Measurements from ENCODE around the gene HNRNPF.
A peak's percentile ranks its signal among the peaks of the same experiment; 100 is the strongest.
"Not testable (repeated sequence)": the region's sequence is repeated elsewhere in the genome, so short reads cannot be mapped to it uniquely, and the experiment has no call there.

The HNRNPF gene, protein sequence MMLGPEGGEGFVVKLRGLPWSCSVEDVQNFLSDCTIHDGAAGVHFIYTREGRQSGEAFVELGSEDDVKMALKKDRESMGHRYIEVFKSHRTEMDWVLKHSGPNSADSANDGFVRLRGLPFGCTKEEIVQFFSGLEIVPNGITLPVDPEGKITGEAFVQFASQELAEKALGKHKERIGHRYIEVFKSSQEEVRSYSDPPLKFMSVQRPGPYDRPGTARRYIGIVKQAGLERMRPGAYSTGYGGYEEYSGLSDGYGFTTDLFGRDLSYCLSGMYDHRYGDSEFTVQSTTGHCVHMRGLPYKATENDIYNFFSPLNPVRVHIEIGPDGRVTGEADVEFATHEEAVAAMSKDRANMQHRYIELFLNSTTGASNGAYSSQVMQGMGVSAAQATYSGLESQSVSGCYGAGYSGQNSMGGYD

DNA sequence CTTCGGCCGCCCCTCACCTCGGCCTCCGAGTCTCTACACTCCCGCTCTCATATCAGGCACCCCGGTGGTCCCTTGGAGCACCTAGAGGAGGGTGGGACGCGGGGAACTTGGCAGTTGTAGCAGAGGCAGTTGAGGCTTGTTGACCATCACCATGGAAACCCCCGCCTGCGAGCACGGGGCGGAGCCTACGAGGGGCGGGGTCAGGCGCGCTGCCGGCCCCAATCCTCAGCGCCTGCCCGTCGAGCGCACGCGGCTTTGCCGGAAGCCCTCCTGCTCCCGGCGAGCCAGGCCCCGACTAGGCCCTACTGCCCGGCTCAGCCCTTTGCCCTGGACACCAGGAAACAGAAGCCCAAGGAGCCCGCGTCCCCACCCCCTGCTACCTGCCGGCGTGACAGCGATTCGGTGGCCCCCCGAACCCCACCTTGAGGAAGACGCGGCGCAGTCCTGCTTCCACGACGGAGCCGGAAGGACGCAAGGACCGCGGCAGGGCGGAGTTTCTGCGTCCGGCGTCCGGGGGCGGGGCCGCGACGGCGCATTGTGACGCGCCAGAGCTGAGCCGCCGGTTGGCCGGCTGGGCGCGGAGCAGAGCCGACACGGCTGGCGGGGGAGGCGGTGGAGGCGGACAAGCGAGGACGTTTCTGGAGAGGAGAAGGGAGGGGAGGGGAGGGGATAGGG is at the start of gene HNRNPF:
TSS of gene HNRNPF (minus strand) at position 477 of the 675 bp plus-strand sequence. CDS start 21,302 bp downstream, outside the sequence.
- peaks cover 42% of the 10 kb centered on the region for H3K36me3 Mint-ChIP-seq (ENCODE audit: low read depth)
- H3K27ac Mint-ChIP-seq, result peak within 1 kb of the TSS; percentile 99
- H3K4me3 Mint-ChIP-seq, result peak within 1 kb of the TSS; percentile 96
- ATAC-seq (peak; percentile 75), DNase-seq (peak; percentile 96)
- no peaks in the 10 kb centered on the region for H3K27me3 Mint-ChIP-seq
- H3K4me1 Mint-ChIP-seq, result peaks cover 32% of the 10 kb centered on the region
- H3K9me3 Mint-ChIP-seq, result no peaks in the 10 kb centered on the region

GRCh38 chr10:43458227-43458626 is 49.2 kb upstream of the HNRNPF start:
- no peak overlapping the region for H3K4me3 Mint-ChIP-seq
- peaks cover 33% of the 10 kb centered on the region for H3K4me1 Mint-ChIP-seq
- DNase-seq (no peak), ATAC-seq (no peak)
- H3K27ac Mint-ChIP-seq, result no peak overlapping the region
- H3K9me3 Mint-ChIP-seq, result no peaks in the 10 kb centered on the region
- H3K36me3 Mint-ChIP-seq (ENCODE audit: low read depth), result peaks cover 8% of the 10 kb centered on the region
- no peaks in the 10 kb centered on the region for H3K27me3 Mint-ChIP-seq

DNA sequence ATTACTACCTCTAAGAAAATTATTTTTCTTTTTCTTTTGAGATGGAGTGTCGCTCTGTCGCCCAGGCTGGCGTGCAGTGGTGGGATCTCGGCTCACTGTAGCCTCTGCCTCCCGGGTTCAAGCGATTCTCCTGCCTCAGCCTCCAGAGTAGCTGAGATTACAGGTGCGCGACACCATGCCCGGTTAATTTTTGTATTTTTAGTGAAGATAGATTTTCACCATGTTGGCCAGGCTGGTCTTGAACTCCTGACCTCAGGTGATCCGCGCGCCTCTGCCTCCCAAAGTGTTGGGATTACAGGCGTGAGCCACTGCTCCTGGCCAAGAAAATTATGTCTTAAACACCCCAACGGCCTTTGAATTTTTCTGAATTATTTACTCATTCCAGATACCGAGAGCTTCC is 47.6 kb upstream of the HNRNPF start:
- not testable (repeated sequence) for H3K36me3 Mint-ChIP-seq (ENCODE audit: low read depth); H3K4me3 Mint-ChIP-seq; DNase-seq; ATAC-seq; H3K9me3 Mint-ChIP-seq; H3K27me3 Mint-ChIP-seq
- H3K4me1 Mint-ChIP-seq, result peaks cover 49% of the 10 kb centered on the region
- peak overlapping the region; percentile 99 for H3K27ac Mint-ChIP-seq

DNA sequence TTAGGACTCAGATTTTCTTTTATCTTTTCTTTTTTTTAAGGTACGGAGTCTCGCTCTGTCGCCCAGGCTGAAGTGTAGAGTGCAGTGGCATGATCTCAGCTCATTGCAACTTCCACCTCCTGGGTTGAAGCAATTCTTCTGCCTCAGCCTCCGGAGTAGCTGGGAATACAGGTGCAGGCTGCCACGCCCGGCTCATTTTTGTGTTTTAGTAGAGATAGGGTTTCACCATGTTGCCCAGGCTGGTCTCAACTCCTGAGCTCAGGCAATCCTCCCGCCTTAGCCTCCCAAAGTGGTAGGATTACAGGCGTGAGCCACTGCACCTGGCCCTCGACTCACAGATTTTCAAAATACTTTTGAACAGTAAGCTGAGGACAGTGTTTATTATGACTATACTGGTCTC is 45.0 kb upstream of the HNRNPF start:
- not testable (repeated sequence) for H3K9me3 Mint-ChIP-seq; H3K27me3 Mint-ChIP-seq; ATAC-seq; DNase-seq; H3K36me3 Mint-ChIP-seq (ENCODE audit: low read depth)
- H3K27ac Mint-ChIP-seq, result peak overlapping the region; percentile 99
- peaks cover 51% of the 10 kb centered on the region for H3K4me1 Mint-ChIP-seq
- H3K4me3 Mint-ChIP-seq, result peak overlapping the region; percentile 96

DNA sequence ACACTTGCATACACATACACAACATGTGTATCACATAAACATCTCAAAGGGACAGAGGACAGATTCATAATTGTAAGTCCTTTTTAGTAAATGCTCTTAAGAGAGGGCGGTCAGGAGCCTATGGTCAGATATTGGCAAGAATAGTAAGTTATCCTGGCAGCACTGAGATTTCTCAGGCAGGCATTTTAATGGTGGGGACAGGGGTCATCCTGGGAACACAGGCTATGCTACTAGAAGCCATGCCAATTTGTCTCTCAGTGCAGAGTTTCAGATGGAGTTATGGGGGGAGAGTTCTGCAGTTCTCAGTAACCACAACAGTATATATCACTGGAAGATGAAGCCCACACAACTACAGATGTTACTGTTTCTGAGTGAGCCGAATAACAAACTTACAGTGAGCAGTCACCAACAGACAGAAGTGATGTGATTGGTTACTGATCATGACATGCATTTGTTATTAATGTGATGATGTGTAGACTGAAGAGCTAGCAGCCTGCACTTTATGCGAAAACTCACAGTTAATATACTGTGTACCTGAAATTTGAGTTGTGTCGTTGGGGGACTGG is 44.4 kb upstream of the HNRNPF start:
- peaks cover 51% of the 10 kb centered on the region for H3K4me1 Mint-ChIP-seq

GRCh38 chr10:43452356-43452914 is 43.4 kb upstream of the HNRNPF start:
- H3K4me3 Mint-ChIP-seq, result peak overlapping the region; percentile 52
- ATAC-seq, result no peak
- peaks cover 2% of the 10 kb centered on the region for H3K9me3 Mint-ChIP-seq
- peaks cover 11% of the 10 kb centered on the region for H3K36me3 Mint-ChIP-seq (ENCODE audit: low read depth)
- peaks cover 47% of the 10 kb centered on the region for H3K4me1 Mint-ChIP-seq
- H3K27me3 Mint-ChIP-seq, result no peaks in the 10 kb centered on the region
- peak overlapping the region; percentile 86 for H3K27ac Mint-ChIP-seq
- no peak for DNase-seq

More for the DNA sequence above, 44.4 kb upstream of the HNRNPF start:
- DNase-seq (no peak), ATAC-seq (peak; percentile 62)
- Mint-ChIP-seq H3K27me3 (no peaks in the 10 kb centered on the region), H3K9me3 (no peaks in the 10 kb centered on the region), H3K4me3 (peak overlapping the region; percentile 52), H3K36me3 (ENCODE audit: low read depth) (peaks cover 8% of the 10 kb centered on the region), H3K27ac (peak overlapping the region; percentile 86)

DNA sequence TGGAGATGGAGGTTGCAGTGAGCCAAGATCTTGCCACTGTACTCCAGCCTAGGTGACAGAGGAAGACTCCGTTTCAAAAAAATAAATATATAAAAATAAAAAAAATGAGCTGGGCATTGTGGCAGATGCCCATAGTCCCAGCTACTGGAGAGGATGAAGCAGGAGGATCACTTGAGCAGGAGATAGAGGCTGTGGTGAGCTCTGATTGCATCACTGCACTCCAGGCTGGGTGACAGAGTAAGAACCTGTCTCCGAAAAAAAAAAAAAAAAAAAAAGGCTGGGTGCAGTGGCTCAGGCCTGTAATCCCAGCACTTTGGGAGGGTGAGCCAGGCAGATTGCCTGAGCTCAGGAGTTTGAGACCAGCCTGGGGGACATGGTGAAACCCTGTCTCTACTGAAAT is 39.8 kb upstream of the HNRNPF start:
- no peak overlapping the region for H3K4me3 Mint-ChIP-seq
- peaks cover 4% of the 10 kb centered on the region for H3K36me3 Mint-ChIP-seq (ENCODE audit: low read depth)
- DNase-seq (no peak), ATAC-seq (no peak)
- no peaks in the 10 kb centered on the region for H3K27me3 Mint-ChIP-seq
- peaks cover 3% of the 10 kb centered on the region for H3K9me3 Mint-ChIP-seq
- H3K4me1 Mint-ChIP-seq, result peaks cover 23% of the 10 kb centered on the region
- H3K27ac Mint-ChIP-seq, result no peak overlapping the region

DNA sequence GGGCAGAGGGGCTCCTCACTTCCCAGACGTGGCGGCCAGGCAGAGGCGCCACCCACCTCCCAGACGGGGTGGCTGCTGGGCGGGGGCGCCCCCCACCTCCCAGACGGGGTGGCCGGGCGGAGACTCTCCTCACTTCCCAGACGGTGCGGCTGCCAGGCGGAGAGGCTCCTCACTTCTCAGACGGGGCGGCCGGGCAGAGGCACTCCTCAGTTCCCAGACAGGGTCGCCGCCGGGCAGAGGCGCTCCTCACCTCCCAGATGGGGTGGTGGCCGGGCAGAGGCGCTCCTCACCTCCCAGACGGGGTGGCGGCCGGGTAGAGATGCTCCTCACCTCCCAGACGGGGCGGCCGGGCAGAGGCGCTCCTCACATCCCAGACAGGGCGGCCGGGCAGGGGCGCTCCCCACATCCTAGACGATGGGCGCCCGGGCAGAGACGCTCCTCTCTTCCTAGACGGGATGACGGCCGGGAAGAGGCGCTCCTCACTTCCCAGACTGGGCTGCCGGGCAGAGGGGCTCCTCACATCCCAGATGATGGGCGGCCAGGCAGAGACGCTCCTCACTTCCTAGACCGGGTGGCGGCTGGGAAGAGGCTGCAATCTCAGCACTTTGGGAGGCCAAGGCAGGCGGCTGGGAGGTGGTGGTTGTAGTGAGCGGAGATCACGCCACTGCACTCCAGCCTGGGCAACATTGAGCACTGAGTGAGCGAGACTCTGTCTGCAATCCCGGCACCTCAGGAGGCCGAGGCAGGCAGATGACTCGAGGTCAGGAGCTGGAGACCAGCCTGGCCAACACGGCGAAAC is 37.4 kb upstream of the HNRNPF start:
- H3K9me3 Mint-ChIP-seq, H3K4me3 Mint-ChIP-seq: not testable (repeated sequence)

DNA sequence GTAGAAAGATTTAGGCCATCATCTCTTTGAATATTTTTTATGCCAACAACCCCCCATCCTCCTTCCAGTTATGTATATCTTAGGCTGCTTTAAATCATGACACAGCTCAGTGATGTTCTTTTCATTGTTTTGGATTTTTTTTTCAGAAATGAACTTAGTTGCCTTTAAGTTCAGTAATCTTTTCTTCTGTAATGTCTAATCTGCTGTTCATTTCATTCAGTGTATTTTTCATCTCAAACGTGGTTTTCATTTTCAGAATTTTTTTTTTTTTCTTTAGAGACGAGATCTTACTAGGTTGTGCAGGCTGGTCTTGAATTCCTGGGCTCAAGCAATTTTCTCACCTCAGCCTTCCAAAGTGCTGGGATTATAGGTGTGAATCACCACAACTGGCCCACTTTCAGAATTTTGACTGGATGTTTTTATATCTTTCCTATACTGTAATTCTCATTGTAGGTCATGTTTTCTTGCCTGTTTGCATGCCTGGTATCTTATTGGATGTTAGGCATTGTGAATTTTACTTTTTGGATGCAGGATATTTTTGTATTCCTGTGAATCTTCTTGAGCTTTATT is 36.0 kb upstream of the HNRNPF start:
- Mint-ChIP-seq H3K4me1 (no peaks in the 10 kb centered on the region), H3K27ac (no peak overlapping the region), H3K4me3 (no peak overlapping the region), H3K36me3 (ENCODE audit: low read depth) (peaks cover 4% of the 10 kb centered on the region), H3K27me3 (no peaks in the 10 kb centered on the region), H3K9me3 (peaks cover 3% of the 10 kb centered on the region)
- DNase-seq, result no peak
- ATAC-seq, result no peak

More for the DNA sequence above, 37.4 kb upstream of the HNRNPF start:
- not testable (repeated sequence) for ATAC-seq; H3K27ac Mint-ChIP-seq; DNase-seq; H3K4me1 Mint-ChIP-seq; H3K27me3 Mint-ChIP-seq; H3K36me3 Mint-ChIP-seq (ENCODE audit: low read depth)

GRCh38 chr10:43444323-43444722 is 35.3 kb upstream of the HNRNPF start:
- DNase-seq (no peak), ATAC-seq (no peak)
- H3K9me3 Mint-ChIP-seq, result peaks cover 3% of the 10 kb centered on the region
- H3K4me3 Mint-ChIP-seq, result no peak overlapping the region
- peaks cover 4% of the 10 kb centered on the region for H3K36me3 Mint-ChIP-seq (ENCODE audit: low read depth)
- H3K27me3 Mint-ChIP-seq, result no peaks in the 10 kb centered on the region
- no peak overlapping the region for H3K27ac Mint-ChIP-seq
- H3K4me1 Mint-ChIP-seq, result no peaks in the 10 kb centered on the region

DNA sequence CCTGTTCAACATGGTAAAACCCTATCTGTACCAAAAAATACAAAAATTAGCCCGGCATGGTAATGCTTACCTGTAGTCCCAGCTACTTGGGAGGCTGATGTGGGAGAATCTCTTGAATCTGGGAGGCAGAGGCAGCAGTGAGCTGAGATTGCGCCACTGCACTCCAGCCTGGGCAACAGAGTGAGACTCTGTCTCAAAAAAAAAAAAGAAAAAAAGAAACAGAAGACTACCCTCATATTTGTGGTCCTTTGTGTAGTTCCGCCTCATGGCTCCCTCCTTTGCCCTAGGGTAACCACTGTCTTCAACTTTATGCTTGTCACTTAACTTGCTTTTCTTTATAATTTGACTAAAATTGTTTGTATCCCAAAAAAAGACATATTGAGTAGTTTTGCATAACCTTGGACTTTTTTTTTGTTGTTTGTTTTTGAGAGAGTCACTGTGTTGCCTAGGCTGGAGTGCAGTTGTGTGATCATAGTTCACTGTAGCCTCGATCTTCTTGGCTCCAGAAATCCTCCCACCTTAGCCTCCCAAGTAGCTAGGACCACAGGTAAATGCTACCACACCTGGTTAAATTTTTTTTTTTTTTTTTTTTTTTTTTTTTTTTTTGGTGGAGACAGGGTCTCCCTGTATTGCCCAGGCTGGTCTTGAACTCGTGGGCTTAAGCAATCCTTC is 31.6 kb upstream of the HNRNPF start:
- peaks cover 5% of the 10 kb centered on the region for H3K36me3 Mint-ChIP-seq (ENCODE audit: low read depth)
- H3K27ac Mint-ChIP-seq, result no peak overlapping the region
- no peak overlapping the region for H3K4me3 Mint-ChIP-seq

GRCh38 chr10:43437141-43437870 is 28.3 kb upstream of the HNRNPF start:
- H3K9me3 Mint-ChIP-seq, result no peaks in the 10 kb centered on the region
- DNase-seq, result no peak
- H3K4me3 Mint-ChIP-seq, result peak overlapping the region; percentile 98
- H3K27me3 Mint-ChIP-seq, result no peaks in the 10 kb centered on the region
- H3K27ac Mint-ChIP-seq, result peak overlapping the region; percentile 98
- peaks cover 7% of the 10 kb centered on the region for H3K36me3 Mint-ChIP-seq (ENCODE audit: low read depth)
- peaks cover 20% of the 10 kb centered on the region for H3K4me1 Mint-ChIP-seq
- no peak for ATAC-seq

More for the DNA sequence above, 31.6 kb upstream of the HNRNPF start:
- ATAC-seq (no peak), DNase-seq (no peak)
- Mint-ChIP-seq H3K4me1 (peaks cover 16% of the 10 kb centered on the region), H3K9me3 (no peaks in the 10 kb centered on the region), H3K27me3 (no peaks in the 10 kb centered on the region)

All from activated naive CD8-positive, alpha-beta T cell treated with anti-CD3 and anti-CD28 coated beads, Interleukin-2, amount 50 U/mL, for 24 hours (primary cell).